Activated naive CD4-positive, alpha-beta T cell treated with anti-CD3 and anti-CD28 coated beads for 36 hours (primary cell): ENCODE data around the gene SEC61A1. TPM values are rescaled to one million over a fixed set of nuclear protein-coding genes. Genes with fewer than 3 reads are reported as not detected.

Experiments
- CTCF ChIA-PET: fragments of 350-600 bp; sonication (Branson Sonifier 250); formaldehyde crosslinking; loops from one replicate; lab custom pipeline; 2021; ENCODE audit warnings: antibody characterized with exemption; lab: Charles Lee
- DNase-seq: peaks from one replicate; pipeline ENCODE4 v3.0.0-alpha.2; 2020
- H3K27ac Mint-ChIP-seq: one replicate; pipeline ENCODE4 v1.8.0; 2021; ENCODE audit warnings: mild to moderate bottlenecking, mixed read lengths
- H3K27me3 Mint-ChIP-seq: one replicate; pipeline ENCODE4 v1.8.0; 2021; ENCODE audit warnings: low read depth, mixed read lengths
- H3K36me3 Mint-ChIP-seq: one replicate; pipeline ENCODE4 v1.8.0; 2021; ENCODE audit warnings: low read depth, mixed read lengths
- H3K4me1 Mint-ChIP-seq: one replicate; pipeline ENCODE4 v1.8.0; 2021; ENCODE audit warnings: low read depth, mixed read lengths
- H3K4me3 Mint-ChIP-seq: one replicate; pipeline ENCODE4 v1.8.0; 2021; ENCODE audit warnings: mild to moderate bottlenecking, moderate library complexity, mixed read lengths
- H3K9me3 Mint-ChIP-seq: one replicate; pipeline ENCODE4 v1.8.0; 2021; ENCODE audit warnings: mixed read lengths
- intact Hi-C: fragments of 100-400 bp; cut with micrococcal nuclease; formaldehyde crosslinking; loops from one replicate; pipeline ENCODE4 v1.15.1; 2023
- total RNA-seq, 2 experiments: library from RNA; stranded (reverse); gene quantifications; one replicate each; pipeline ENCODE4 v1.2.3, GENCODE V29; 2021

The SEC61A1 gene
- 100 to 1,000 TPM; 115 to 119 TPM for total RNA-seq

DNA sequence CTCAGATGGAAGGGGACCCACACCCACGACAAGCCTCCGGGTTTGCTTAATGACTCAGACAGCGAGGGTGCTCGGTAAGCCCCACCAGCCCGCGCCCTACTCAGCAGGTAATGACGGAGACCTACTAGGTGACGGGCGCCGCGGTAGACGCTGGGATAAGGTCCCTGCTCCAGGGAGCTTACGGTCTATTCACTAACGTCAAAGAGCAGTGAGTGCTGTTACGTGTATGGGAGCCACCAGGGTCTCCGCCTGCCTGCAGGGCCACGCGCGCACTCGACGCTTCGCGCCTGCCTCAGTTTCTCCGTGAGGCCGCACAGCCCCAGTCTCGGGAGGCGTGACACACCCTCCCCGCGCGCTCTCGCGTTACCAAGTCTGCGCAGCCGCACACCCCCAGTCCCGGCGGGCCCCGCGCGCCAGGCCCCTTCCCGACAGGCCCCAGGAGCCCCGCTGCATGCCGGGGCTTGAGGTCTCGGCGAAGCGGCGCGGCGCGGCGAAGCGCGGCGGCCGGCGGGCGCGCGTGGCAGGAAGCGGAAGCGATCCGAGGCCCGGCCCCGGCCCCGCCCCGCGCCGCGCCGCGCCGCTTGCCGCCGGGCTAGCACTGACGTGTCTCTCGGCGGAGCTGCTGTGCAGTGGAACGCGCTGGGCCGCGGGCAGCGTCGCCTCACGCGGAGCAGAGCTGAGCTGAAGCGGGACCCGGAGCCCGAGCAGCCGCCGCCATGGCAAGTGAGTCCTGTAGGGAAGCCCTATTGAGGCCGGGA is at the start of gene SEC61A1:
Gene SEC61A1 (plus strand): TSS at position 601 of the 758 bp plus-strand sequence. CDS start 116 bp downstream, at position 717.
- peak; percentile 95 for DNase-seq
- Mint-ChIP-seq H3K4me1 (peaks cover 40% of the 10 kb centered on the region), H3K4me3 (peak within 1 kb of the TSS; percentile 91), H3K9me3 (no peaks in the 10 kb centered on the region), H3K27me3 (peaks cover under 1% of the 10 kb centered on the region), H3K36me3 (peaks cover 30% of the 10 kb centered on the region), H3K27ac (peak within 1 kb of the TSS; percentile 95)
- intact Hi-C loops: loop anchor here (1.0 to 10.0 kb wide), 9 partner anchors 23 to 1393 kb away; partner anchors contain the start of genes ABTB1, EEFSEC, IFT122 and MCM2
- CTCF ChIA-PET: no interaction called here

DNA sequence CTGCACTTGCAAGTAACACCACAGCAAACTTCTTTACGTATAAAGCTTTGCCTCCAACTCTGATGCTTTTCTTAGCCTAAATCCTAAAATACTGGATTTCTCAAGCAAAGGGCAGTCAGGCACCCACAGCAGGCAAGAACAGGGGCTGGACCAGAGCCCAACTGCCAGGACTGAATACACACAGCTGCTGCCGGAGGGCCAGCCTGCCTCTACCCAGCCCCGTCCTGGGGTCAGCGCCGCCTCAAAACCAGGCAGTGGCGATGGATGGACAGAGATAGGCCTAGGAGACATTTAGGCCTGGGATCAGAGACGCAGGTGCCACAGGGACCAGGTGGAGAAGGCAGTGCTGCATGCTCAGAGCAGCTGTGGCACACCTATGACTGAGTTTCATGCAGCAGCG is 47.6 kb upstream of the SEC61A1 start:
- intact Hi-C loops: no loop called here
- no peak for DNase-seq
- no peaks in the 10 kb centered on the region for H3K9me3 Mint-ChIP-seq
- H3K4me1 Mint-ChIP-seq: no peaks in the 10 kb centered on the region
- peaks cover 7% of the 10 kb centered on the region for H3K27me3 Mint-ChIP-seq
- H3K27ac Mint-ChIP-seq: no peak overlapping the region
- H3K4me3 Mint-ChIP-seq: no peak overlapping the region
- H3K36me3 Mint-ChIP-seq: no peaks in the 10 kb centered on the region
- CTCF ChIA-PET: no interaction called here

DNA sequence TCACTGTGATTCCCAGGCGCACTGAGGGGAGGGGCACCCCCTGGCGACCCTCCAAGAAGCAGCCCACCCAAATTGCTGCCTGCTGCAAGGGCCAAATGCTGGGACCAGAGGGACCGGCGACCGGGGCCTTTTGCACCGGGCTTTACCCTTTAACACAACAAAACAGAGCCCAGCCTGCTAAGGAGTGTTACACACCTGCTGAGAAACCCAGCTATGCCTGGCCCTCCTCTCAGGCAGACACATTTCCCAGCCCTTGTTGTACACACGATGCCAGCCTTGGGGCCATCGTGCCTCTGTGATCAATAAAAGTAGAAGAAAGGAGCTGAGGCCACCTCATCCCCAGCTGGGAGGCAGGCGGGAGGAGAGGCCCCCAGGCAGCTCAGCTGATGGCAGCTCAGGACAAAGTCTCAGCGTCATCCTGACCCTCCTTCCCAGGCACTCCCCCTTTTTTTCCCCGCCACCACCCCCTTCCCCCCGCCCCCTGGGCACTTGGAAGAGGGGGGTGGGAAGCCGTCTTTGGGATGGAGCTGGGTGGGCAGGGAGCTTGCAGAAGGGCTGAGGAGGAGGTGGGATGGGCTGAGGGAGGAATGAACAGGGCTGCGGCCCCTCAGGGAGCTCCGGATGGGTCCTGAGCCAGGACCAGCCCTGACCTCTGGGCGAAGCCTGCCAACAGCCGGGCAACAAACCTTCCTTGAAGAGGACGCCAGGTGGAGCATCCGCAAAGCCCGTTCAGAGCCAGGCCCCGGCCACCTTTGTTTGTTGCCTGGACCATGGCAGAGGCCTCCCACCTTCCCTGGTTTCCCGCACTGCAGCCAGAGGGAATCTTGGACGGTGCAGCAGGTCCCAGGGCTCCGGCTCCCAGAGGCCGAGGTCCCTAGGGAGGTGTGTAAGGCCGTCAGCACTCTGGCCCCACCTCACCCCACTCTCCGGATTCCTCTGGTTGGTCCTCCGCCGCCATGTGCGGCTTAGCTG is 45.9 kb upstream of the SEC61A1 start:
- Mint-ChIP-seq H3K36me3 (no peaks in the 10 kb centered on the region), H3K4me3 (no peak overlapping the region), H3K4me1 (peaks cover 1% of the 10 kb centered on the region), H3K27ac (no peak overlapping the region), H3K27me3 (peaks cover 4% of the 10 kb centered on the region), H3K9me3 (no peaks in the 10 kb centered on the region)
- CTCF ChIA-PET: no interaction called here
- intact Hi-C loops: no loop called here
- DNase-seq: no peak

DNA sequence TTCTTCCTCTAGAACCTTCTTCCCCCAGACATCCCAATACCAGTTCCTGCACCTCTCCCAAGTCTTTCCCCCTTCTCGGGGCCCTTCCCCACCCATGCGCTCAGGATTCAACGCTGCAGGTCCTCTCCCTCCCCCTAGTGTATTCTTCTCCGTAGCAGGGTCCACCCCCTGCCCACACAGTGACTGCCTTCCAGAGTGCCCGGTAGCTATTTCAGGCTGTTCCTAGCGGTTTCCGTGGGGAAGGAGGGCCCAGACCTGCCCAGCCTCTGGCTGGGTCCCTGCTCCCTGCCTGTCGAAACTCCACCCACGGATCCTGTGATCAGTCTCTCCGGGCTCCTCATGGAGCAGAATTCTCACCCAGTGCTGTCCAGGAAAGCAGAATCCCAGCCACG is 45.2 kb upstream of the SEC61A1 start:
- no peaks in the 10 kb centered on the region for H3K36me3 Mint-ChIP-seq
- CTCF ChIA-PET: no interaction called here
- peaks cover 4% of the 10 kb centered on the region for H3K27me3 Mint-ChIP-seq
- intact Hi-C loops: no loop called here
- H3K4me3 Mint-ChIP-seq: no peak overlapping the region
- no peak for DNase-seq
- H3K9me3 Mint-ChIP-seq: no peaks in the 10 kb centered on the region
- H3K4me1 Mint-ChIP-seq: peaks cover 4% of the 10 kb centered on the region
- no peak overlapping the region for H3K27ac Mint-ChIP-seq

DNA sequence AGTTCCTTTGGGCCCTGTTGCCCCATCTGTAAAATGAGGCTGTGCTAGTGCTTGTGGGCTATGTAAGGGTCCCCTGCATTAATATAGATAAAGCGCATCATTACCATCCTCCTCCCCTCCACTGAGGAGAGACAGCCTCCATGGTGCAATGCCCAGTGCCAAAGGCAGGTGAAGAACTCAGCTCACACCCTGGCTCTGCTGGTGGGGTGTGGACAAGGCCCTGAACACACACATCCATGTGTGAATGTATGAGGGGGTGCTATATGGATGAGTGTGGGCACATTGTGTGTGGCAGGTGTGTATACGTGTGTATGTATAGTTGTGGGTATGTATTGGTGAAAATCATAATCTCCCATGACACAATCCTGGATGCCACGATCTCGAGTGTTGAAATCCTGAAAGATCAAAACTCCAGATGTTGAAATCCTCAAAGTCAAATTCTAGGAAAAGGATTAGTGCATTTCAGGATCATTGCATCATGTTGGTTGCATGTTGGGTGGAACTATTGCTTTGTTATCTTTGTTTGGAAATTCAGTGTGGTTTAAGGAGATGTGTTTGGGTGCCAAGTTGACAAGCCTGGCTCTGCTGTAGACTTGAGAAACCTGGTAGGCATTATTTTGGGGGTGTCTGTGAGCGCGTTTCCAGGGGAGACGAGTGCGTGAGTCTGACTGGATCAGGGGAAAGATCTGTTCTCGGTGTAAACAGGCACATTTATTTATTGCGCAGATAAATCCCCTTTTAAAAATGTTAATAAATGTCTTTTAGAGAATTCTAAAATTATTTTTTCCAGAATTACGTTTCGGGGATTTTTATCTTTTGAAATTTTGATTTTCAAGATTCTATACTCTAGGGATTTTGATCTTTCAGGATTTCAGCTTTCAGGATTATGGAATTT is 42.0 kb upstream of the SEC61A1 start:
- H3K9me3 Mint-ChIP-seq: no peaks in the 10 kb centered on the region
- H3K27ac Mint-ChIP-seq: no peak overlapping the region
- no peak for DNase-seq
- H3K4me3 Mint-ChIP-seq: no peak overlapping the region
- H3K27me3 Mint-ChIP-seq: peaks cover 7% of the 10 kb centered on the region
- peaks cover 4% of the 10 kb centered on the region for H3K4me1 Mint-ChIP-seq
- H3K36me3 Mint-ChIP-seq: no peaks in the 10 kb centered on the region
- CTCF ChIA-PET: interaction anchor here (0.7 kb wide), 1 partner anchor 24 kb away, joined by 3 read pairs; no protein-coding TSS in a partner anchor
- intact Hi-C loops: no loop called here

DNA sequence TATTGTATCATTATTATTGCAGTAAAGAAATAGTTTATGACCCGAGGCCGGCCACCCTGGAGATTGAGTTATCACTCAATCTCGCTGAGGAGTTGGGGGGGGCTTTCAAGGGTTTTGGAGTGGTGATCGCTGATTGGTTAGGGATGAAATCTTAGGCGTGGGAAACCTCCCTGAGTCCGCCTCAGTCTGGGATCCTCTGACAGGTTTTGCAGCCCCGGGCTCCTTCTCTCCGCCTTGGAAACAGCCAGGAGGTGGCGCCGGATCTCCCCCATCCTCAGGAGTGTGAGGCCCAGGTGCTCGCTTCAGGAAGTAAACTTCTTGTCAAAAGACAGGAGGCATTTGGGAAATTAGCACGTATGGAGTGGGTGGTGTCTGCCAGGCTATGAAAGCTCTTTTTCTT is 41.1 kb upstream of the SEC61A1 start:
- H3K9me3 Mint-ChIP-seq: no peaks in the 10 kb centered on the region
- H3K4me1 Mint-ChIP-seq: peaks cover 4% of the 10 kb centered on the region
- peaks cover 7% of the 10 kb centered on the region for H3K27me3 Mint-ChIP-seq
- H3K27ac Mint-ChIP-seq: no peak overlapping the region
- no peaks in the 10 kb centered on the region for H3K36me3 Mint-ChIP-seq
- DNase-seq: peak; percentile 53
- CTCF ChIA-PET: no interaction called here
- H3K4me3 Mint-ChIP-seq: no peak overlapping the region
- intact Hi-C loops: no loop called here

DNA sequence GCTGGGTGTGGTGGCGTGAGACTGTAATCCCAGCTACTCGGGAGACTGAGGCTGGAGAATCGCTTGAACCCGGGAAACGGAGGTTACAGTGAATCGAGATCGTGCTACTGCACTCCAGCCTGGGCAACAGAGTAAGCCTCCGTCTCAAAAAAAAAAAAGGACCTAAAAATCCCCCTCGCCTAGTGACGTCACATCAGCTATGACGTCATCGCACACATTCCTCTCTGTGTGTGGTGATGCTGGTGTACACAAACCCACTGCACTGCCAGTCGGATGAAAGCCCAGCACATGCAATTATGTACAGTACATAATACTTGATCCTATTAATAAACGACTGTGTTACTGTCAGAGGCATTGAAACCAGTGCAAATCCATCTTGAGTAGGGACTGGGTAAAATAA is 40.2 kb upstream of the SEC61A1 start:
- H3K9me3 Mint-ChIP-seq: no peaks in the 10 kb centered on the region
- CTCF ChIA-PET: no interaction called here
- DNase-seq: no peak
- peaks cover 7% of the 10 kb centered on the region for H3K27me3 Mint-ChIP-seq
- H3K36me3 Mint-ChIP-seq: no peaks in the 10 kb centered on the region
- peaks cover 4% of the 10 kb centered on the region for H3K4me1 Mint-ChIP-seq
- no peak overlapping the region for H3K4me3 Mint-ChIP-seq
- no peak overlapping the region for H3K27ac Mint-ChIP-seq
- intact Hi-C loops: no loop called here

DNA sequence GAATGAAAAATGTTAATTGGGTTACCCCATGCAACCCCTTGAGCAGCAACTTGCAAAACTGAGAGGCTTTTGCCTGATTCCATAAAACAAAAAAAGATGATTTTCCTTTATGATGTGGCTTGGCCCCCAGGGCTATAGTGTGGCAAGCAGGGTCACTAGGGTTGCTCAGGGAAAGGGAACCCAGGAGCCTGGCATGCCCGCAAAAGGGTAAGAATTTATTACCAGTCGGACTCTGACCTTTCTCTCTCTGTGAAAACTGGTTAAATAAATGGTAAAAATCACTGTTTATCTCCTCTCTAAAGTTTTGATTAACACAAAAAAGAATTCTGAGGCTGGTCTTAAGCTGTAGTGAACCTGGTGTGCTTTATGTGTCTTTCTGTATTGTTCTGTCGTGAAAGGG is 37.7 kb upstream of the SEC61A1 start:
- intact Hi-C loops: no loop called here
- no peaks in the 10 kb centered on the region for H3K36me3 Mint-ChIP-seq
- peaks cover 6% of the 10 kb centered on the region for H3K27me3 Mint-ChIP-seq
- peaks cover 4% of the 10 kb centered on the region for H3K4me1 Mint-ChIP-seq
- no peak for DNase-seq
- no peak overlapping the region for H3K27ac Mint-ChIP-seq
- H3K9me3 Mint-ChIP-seq: no peaks in the 10 kb centered on the region
- CTCF ChIA-PET: no interaction called here
- H3K4me3 Mint-ChIP-seq: no peak overlapping the region

DNA sequence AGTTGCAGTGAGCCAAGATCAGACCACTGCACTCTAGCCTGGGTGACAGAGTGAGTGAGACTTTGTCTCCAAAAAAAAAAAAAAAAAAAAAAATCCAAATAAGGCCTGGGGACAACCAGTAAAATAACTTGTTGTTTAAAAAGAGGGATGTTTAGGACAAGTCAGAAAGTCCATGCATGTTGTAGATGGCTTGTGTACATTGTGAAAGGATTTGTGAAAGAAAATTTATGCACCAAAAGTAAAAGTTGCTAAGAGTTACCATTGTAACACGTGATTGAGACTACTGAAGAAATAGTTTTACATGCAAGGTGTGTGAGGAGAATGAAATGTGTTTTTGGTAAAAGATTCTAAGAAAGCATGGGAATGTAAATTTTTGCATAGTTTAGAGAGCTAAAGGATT is 35.7 kb upstream of the SEC61A1 start:
- H3K36me3 Mint-ChIP-seq: no peaks in the 10 kb centered on the region
- CTCF ChIA-PET: no interaction called here

DNA sequence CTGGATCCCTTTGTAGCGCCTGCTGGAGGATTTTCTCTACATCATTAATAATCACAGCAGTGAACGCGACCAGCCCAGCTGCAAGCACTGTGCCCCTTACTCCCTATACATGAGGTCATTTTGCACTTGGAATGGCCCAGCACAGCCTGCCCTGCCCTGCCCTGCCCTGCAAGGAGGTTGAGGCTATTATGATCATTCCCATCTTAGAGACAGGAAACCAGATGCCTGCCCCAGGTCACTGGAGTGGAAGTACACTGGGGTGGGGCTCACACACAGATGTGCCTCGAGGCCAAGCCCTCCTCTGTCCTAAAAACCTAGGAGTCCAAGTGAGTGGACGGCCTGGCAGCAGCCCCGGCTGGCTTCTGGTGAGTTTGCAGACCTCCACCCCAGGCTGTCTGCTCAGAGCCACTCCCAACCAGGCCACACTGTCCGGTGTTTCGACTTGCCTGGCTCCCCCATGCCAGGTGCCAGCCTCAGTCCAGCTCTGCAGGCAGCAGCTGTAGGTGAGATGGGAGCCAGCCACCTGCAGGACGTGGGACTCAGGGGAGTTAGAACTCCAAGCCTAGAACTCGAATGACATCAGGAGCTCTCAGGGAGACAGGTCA is 30.4 kb upstream of the SEC61A1 start:
- no peak for DNase-seq
- Mint-ChIP-seq H3K27me3 (no peaks in the 10 kb centered on the region), H3K9me3 (no peaks in the 10 kb centered on the region), H3K36me3 (no peaks in the 10 kb centered on the region), H3K4me3 (no peak overlapping the region), H3K27ac (no peak overlapping the region), H3K4me1 (no peaks in the 10 kb centered on the region)
- CTCF ChIA-PET: no interaction called here
- intact Hi-C loops: no loop called here

More for the DNA sequence above, 35.7 kb upstream of the SEC61A1 start:
- Mint-ChIP-seq H3K27me3 (peaks cover 6% of the 10 kb centered on the region), H3K27ac (no peak overlapping the region), H3K9me3 (no peaks in the 10 kb centered on the region), H3K4me1 (peaks cover 1% of the 10 kb centered on the region), H3K4me3 (no peak overlapping the region)
- intact Hi-C loops: no loop called here
- no peak for DNase-seq

DNA sequence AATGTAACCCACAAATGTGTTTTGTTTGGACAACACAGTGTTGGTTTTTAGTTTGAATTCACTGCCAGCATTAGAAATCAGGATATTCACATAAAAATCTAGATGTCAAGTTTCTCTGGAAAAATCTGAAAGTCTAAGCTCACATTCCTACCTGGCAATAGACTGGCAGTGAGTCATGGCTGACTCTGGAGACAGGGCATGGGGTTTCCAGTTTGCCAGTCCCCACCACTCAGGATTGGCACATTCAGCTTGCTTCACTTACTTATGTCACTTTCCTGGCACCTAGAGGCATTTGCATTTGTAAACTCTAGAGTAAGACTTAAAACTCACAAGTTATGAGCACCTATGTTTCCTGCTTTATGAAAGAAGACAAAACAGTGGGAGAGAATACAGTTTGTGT is 19.1 kb upstream of the SEC61A1 start:
- intact Hi-C loops: no loop called here
- Mint-ChIP-seq H3K4me1 (no peaks in the 10 kb centered on the region), H3K9me3 (no peaks in the 10 kb centered on the region), H3K27me3 (peaks cover 4% of the 10 kb centered on the region), H3K27ac (no peak overlapping the region), H3K36me3 (no peaks in the 10 kb centered on the region), H3K4me3 (no peak overlapping the region)
- DNase-seq: no peak
- CTCF ChIA-PET: interaction anchor here (0.7 kb wide), 1 partner anchor 20 kb away, joined by 4 read pairs; no protein-coding TSS in a partner anchor
